ENCODE results near the gene NELFB. TPM values are rescaled to one million over a fixed set of nuclear protein-coding genes. Genes with fewer than 3 reads are reported as not detected.

NELFB gene
- total RNA-seq, 1 donor from 2014 or later, result 47.3 TPM

DNA sequence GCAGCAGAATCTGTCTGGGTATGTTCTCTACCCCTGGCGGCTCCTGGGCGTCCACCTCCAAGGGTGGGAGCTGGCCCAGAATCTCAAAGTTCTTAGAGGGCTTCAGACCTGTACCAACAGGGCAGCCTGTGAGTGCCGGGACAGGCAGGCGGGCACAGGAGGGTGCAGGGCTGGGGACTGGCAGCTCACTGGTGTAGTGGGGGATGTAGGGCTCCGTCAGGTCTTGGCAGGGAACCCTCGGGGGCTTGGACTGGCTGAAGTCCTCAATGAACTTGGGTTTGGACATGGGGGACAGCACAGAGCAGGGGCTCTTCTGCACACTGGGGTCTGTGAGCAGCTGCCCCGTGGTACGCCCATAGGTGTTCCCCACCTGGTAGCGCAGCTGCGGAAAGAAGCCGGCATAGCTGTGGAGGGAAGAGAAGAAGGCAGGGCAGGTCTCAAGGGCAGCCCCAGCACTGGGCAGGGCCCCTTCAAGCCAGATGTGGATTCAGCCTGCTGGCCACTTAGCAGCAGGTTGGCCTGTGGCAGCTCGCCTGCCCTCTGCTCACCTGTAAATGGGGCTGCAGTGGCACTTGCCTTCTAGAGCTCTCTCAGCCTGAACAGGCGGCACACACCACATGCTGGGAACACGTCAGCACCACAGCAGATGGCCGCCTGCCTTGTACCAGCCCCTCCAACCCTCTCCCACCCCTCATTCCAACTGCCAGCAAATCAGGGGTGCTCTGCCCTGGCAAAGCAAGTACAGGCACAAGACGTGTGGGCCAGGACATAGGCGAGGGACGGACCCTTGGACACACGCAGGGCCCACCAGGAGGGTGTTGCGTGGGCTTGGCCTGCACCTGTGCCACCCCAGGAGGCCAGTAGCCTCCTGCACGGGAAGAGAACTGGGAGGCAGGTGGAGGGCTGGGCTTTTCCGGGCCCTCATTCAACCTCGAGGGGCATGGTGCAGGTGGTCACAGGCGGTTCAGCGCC is 9.4 kb upstream of the NELFB start:
- peaks cover 10% of the 10 kb centered on the region for H3K36me3 ChIP-seq (ENCODE audit: control insufficient read depth, insufficient read depth, low read length)
- H3K27me3 ChIP-seq (ENCODE audit: control insufficient read depth, insufficient read depth, low read length), result peaks cover 4% of the 10 kb centered on the region
- TF ChIP-seq, protein P1, sequence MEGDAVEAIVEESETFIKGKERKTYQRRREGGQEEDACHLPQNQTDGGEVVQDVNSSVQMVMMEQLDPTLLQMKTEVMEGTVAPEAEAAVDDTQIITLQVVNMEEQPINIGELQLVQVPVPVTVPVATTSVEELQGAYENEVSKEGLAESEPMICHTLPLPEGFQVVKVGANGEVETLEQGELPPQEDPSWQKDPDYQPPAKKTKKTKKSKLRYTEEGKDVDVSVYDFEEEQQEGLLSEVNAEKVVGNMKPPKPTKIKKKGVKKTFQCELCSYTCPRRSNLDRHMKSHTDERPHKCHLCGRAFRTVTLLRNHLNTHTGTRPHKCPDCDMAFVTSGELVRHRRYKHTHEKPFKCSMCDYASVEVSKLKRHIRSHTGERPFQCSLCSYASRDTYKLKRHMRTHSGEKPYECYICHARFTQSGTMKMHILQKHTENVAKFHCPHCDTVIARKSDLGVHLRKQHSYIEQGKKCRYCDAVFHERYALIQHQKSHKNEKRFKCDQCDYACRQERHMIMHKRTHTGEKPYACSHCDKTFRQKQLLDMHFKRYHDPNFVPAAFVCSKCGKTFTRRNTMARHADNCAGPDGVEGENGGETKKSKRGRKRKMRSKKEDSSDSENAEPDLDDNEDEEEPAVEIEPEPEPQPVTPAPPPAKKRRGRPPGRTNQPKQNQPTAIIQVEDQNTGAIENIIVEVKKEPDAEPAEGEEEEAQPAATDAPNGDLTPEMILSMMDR (IDR thresholded peaks at IDR 0.05; ENCODE audit: insufficient read depth, low read length, poor library complexity, severe bottlenecking), result no peak
- DNase-seq (ENCODE audit: low read depth), result no peak
- no peak overlapping the region for H3K4me3 ChIP-seq (ENCODE audit: low read depth, low read length)

DNA sequence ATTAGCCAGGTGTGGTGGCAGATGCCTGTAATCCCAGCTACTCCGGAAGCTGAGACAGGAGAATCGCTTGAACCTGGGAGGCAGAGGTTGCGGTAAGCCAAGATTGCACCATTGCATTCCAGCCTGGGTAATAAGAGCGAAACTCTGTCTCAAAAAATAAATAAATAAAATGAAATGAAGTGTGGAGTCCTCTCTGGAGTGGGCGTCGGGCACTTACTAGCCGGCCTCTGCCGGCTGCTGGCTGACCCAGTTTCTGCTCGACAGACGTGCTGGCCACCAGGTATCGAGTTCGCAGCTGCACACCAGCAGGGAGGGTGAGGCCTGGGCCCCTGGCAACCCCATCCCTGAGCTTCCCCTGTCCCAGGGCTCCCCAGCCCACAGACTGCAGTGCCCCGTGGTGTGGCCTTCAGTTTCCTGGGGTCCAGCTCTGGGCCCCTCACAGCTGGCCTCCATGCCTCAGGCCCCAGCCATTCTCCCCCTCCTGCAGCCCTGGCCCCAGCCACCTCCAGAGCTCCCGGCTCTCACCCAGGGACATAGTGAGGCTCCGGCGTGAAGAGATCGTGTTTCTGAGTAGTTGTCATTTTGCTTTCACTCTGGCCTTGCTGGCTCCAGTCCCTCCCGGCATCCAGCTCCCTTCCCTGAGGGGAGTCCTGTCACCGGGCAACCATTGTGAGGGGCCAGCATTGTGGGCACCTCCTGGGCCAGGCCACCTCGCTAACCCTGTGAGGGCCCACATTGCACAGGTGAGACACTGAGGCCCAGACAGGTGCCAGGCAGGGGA is 7.8 kb upstream of the NELFB start:
- no peak overlapping the region for H3K4me3 ChIP-seq (ENCODE audit: low read depth, low read length)
- peaks cover 6% of the 10 kb centered on the region for H3K36me3 ChIP-seq (ENCODE audit: control insufficient read depth, insufficient read depth, low read length)
- TF ChIP-seq, protein P1 (IDR thresholded peaks at IDR 0.05; ENCODE audit: insufficient read depth, low read length, poor library complexity, severe bottlenecking), result no peak
- peaks cover 4% of the 10 kb centered on the region for H3K27me3 ChIP-seq (ENCODE audit: control insufficient read depth, insufficient read depth, low read length)
- no peak for DNase-seq (ENCODE audit: low read depth)

DNA sequence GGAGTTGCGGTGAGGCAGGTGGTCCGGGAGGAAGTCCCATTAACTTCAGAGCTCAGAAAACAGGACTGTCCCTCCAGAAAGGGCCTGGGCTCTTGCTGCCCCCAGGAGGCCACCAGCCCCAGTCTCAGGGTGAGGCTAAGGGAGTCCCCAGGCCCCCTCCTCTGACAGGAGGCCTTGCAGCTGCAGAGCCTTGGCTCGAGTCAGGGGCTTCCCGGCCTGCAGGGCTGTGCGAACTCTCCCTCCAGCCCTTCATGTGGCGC is 7.3 kb upstream of the NELFB start:
- no peak for DNase-seq (ENCODE audit: low read depth)
- Histone ChIP-seq H3K4me3 (ENCODE audit: low read depth, low read length) (no peak overlapping the region), H3K36me3 (ENCODE audit: control insufficient read depth, insufficient read depth, low read length) (peaks cover 5% of the 10 kb centered on the region), H3K27me3 (ENCODE audit: control insufficient read depth, insufficient read depth, low read length) (peaks cover 4% of the 10 kb centered on the region)
- TF ChIP-seq, protein P1 (IDR thresholded peaks at IDR 0.05; ENCODE audit: insufficient read depth, low read length, poor library complexity, severe bottlenecking), result no peak

DNA sequence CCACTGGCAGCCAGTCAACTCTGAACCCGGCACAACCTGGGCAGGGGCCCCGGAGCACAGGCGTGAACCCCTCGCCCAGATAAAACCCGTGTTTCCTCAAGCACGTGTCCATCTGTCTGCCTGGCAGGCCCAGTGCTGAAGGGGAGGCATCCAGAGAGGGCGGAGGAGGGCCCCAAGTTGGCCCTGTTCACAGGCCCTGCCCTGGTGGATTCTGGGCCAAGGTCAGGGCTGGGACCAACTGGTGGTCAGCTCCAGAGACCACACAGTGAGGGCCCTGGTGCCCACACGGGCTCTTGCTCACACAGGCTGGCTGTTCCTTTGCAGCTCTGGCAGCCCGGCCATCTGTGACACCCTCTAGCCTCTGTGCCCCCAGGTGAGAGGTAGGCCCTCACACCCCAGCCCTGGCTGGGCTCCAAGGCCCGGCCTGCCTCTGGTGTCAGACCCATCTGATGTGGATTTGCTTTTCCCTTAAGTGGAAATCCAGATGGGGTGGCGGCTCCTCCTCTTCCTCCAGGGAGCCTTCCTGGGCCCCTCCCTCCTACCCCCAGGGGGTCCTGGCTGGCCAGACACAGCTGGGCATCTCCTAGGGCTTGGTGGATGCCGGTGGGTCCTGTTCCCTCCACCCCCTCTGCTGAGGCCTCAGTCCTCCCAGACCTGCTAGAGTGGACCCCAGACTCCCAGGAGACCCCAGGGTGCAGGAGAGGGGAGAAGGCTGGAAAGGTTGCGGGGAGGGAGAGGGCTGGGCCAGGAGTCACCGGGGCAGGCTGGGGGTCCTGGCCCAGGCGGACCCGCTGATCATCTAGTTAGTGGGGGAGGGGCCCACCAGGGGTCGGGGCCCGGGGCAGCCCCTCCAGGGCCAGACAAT is 4.6 kb upstream of the NELFB start:
- Histone ChIP-seq H3K36me3 (ENCODE audit: control insufficient read depth, insufficient read depth, low read length) (no peaks in the 10 kb centered on the region), H3K4me3 (ENCODE audit: low read depth, low read length) (no peak overlapping the region), H3K27me3 (ENCODE audit: control insufficient read depth, insufficient read depth, low read length) (peaks cover 4% of the 10 kb centered on the region)
- TF ChIP-seq, protein P1 (IDR thresholded peaks at IDR 0.05; ENCODE audit: insufficient read depth, low read length, poor library complexity, severe bottlenecking), result no peak
- DNase-seq (ENCODE audit: low read depth), result no peak

DNA sequence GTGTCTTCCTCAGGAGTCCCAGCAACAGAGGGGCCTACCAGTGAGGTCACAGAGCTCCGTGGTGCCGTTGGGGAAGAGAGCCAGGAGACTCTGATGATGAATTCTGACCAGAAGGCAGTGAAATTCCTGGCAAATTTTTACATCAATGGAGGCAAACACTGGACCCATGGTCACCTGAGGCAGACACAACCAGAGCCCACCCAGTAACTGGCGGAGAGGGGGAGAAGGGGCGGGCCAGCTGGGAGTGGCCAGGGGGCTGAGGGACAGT is 4.0 kb upstream of the NELFB start, which contains the start of gene STPG3:
Gene STPG3, plus strand, starts transcription at position 93 of the 268 bp plus-strand sequence. Its CDS starts 1 bp downstream, at position 94.
- Histone ChIP-seq H3K27me3 (ENCODE audit: control insufficient read depth, insufficient read depth, low read length) (no peaks in the 10 kb centered on the region), H3K4me3 (ENCODE audit: low read depth, low read length) (no peak within 1 kb of the TSS), H3K36me3 (ENCODE audit: control insufficient read depth, insufficient read depth, low read length) (no peaks in the 10 kb centered on the region)
- DNase-seq (ENCODE audit: low read depth), result no peak
- TF ChIP-seq, protein P1 (IDR thresholded peaks at IDR 0.05; ENCODE audit: insufficient read depth, low read length, poor library complexity, severe bottlenecking), result no peak
